Medulla oblongata (tissue), 1 donor: ENCODE measurements around the gene SLC1A1.
"Not testable (repeated sequence)": the region's sequence is repeated elsewhere in the genome, so short reads cannot be mapped to it uniquely, and the experiment has no call there.

Experiments
- DNase-seq: peaks from one replicate; pipeline ENCODE4 v3.0.0-alpha.2; 2015; ENCODE audit errors: extremely low spot score

Gene SLC1A1

GRCh38 chr9:4541856-4542255, 51.6 kb downstream of the SLC1A1 start:
- no peak for DNase-seq

GRCh38 chr9:4544714-4545113, 54.4 kb downstream of the SLC1A1 start:
- DNase-seq = not testable (repeated sequence)

DNA sequence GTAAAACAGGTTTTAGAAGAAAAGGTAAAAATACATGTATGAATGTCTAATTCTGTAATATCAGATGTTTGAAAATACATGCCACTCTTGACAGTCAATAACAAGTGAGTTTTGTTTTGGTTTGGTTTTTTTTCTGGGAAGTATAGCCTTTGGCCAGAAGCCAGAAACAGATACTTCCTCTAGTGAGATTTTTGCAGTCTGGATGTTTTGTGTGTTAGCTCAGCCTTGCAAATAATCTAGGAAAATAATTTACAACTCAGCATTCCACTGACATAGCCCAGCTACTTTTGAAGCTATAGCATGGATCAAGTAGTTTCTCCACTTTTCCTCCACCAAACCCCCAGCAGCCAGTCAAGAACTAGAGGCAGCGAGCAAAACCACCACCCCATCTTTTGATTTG, 56.7 kb downstream of the SLC1A1 start:
- no peak for DNase-seq

DNA sequence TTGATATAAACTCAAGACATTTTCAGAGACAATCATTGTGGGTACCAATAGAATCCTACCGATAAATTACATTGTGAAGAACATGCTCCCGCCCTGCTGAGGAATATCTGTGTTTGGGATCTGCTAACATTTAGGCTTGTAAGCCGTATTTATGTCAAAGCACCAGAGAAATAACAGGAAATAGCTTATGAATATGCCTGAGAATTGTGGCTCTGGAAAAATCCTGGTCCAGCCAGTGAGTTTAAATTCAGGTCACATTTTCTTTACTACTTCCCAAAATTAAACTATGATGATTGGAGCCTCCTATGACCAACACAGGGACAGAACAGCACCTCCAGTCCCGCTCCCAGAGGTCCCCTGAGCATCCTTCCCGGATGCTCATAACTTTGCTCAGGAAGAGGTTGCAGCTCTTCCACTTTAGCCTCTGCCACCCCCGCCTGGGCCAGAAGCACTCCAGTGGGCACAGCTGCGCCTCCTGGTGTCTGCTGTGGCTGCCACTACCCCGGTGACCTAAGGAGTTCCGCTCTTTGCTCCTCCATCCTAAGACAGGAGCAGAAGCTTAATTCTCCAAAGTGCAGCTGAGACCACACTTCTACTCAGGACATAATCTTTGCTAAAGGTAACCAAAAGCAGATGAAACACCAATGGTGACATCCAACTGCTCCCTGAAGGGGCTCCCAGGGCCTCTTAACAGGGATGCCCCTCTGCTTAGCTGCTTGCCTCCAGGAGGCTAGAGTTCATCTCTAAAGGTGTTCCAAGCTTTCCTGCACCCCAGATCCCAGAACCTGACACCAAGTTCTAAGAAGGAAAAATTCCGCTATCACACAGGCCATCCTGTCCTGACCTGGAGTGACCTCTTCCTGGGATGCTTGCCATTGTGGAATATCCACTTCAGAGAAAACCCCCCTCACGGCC, 58.8 kb downstream of the SLC1A1 start:
- no peak for DNase-seq

DNA sequence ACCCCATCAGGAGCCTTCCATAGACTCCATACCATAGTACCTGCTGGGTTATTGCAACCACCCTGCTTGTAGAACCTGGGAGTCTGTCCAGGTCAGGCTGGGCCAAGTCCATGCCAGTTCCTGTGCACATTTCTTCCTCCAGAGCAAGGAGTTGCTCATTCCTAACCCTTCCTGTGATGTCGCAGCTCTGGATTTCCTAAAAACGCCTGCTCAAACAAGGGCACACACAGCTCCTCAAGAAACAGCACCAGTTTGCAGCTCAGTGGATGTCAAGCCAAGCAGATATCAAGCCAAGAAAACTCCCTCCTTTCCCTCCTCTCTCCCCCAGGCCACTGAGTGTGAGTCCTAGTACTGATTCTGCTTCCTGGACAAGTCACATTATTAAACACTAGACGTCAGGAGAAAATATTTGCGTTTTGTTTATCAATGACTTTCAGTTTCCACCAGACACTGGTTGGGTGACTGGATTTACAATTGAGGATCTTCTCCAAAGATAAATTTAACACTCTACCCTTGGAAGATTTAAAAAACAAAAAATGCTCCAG, 59.6 kb downstream of the SLC1A1 start:
- no peak for DNase-seq

DNA sequence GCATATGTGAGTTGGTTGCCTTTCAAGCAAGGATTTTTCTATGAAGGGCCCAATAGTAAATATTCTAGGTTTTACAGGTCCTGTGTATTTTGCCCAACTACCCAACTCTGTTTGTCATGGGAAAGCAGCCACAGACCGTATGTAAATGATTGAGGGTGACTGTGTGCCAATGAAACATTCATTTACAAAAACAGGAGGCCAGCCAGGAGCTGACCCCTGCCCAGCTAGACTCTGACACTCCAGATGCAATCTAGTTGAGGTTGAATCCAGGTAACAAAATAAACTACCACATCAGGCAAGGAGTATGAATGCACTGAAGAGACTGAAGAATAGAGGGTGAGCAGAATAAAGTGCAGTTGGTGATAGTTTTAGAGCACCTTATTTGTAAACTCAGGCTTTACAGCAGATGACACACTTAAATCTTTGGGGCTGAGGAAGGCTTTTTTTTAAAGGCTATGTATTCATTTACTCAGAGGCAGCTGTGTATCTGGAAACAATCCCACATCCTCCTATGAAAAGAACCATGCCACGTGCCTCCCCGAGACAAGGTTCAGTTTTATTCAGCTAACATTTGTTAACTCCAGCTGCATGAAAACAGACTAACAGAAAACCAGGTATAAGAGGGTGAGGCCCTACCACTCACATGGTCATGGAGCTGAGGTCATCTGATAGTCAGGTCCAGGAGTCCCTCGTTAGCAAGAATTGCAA, 60.7 kb downstream of the SLC1A1 start:
- DNase-seq = no peak

DNA sequence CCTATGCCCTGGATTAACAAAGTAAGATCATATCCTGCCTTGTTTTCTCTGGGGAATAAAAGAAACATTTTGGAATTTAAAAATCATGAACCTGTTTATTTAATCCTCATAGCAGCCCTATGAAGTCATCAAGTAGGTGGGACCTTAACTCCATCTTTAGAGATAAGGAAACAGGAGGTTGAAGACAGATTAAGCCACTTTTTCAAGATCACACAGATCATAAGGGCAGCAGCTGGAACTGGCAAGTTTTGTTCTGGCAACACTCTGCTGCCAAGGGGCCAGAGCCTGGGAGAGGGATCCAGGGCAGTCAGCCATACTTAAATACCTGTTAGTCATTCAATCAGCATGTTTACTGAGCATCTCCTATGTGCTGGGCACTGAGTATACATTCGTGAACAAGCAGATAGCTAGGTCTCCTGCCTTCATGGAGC, 63.7 kb downstream of the SLC1A1 start:
- no peak for DNase-seq

GRCh38 chr9:4555236-4555635, 65.0 kb downstream of the SLC1A1 start:
- DNase-seq = no peak

GRCh38 chr9:4558371-4558998, 68.2 kb downstream of the SLC1A1 start:
- DNase-seq = no peak

DNA sequence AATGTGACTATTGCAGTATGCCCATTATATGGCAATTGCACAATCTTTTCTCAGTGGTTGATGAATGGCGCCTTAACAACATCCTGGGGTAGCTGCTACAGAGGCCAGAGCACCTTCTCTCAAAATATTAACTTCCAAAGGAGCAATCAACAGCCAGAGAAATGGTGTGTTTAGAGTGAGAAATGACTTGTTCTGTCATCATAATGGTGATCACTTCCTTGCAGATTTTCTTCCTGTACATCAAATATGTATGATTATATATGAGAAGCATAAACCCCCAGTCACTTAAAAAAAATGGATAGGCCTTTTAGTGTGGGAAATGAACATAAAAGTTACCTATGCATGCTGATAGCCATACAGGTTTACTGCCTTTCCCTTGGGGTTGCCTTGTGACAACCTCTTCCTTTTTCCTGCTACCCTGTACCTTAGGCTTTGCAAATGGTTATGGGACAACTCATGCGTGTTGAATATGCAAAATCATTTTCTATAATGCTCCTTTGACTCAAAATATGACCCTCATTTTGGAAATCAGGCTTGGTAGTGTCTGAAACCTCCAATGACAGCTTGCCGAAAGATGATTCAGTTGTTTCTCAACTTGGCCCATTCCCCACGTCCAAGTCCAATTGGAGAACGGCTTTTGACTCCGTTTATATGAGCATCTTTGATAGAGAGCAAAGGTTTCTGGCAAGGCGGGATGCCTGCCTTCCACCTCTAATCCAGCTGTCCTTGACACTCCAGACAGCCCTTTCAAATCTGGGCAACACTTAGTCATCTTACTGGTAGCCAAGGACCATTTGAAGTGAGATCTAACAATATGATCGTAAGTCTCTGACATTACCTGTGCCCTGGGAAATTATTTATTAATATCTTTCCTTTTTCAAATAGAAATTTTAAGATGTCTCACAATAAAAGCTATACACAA, 69.3 kb downstream of the SLC1A1 start:
- no peak for DNase-seq

- DNase-seq = no peak
Observed at GRCh38 chr9:4563105-4563504, 72.8 kb downstream of the SLC1A1 start.

- peak; percentile 65 for DNase-seq
Observed at GRCh38 chr9:4566806-4567205, 76.5 kb downstream of the SLC1A1 start.

GRCh38 chr9:4567601-4568000, 77.3 kb downstream of the SLC1A1 start:
- DNase-seq = no peak

DNA sequence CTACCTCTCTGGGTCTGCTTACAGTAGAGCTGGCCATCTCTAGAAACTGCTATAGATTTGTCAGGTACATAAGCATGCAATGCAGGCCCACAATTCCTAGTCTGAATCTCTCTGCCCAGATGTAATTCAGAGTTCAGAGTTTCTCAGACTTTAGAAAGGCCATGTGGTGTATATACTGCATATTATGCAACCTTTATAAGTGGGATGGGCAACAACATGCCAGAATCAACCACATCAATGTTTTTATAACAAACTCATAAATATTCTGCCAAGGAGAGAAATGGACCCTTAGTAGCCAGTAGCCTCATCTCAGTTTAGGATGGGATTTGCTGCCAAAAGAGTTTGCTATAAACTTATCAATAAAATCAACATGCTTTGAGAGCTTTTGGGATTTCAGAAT, 78.8 kb downstream of the SLC1A1 start:
- no peak for DNase-seq

DNA sequence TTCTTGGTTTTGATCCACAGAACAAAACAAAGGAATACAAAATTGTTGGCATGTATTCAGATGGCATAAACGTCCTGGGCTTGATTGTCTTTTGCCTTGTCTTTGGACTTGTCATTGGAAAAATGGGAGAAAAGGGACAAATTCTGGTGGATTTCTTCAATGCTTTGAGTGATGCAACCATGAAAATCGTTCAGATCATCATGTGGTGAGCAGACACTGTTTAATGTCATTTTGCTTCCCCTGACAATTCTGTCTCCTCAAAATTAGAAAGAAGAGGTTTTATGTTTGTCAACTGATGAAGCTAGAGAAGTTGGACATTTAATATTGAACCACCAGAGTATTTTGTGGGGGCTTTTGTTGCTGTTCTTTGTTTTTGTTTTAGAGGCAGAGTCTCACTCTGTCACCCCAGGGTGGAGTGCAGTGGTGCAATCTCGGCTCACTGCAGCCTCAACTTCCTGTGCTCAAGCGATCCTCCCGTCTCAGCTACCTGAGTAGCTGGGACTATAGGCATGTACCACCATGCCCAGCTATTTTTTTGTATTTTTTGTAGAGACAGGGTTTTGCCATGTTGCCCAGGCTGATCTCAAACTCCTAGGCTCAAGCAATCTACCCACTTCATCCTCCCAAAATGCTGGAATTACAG, 82.0 kb downstream of the SLC1A1 start:
- no peak for DNase-seq

DNA sequence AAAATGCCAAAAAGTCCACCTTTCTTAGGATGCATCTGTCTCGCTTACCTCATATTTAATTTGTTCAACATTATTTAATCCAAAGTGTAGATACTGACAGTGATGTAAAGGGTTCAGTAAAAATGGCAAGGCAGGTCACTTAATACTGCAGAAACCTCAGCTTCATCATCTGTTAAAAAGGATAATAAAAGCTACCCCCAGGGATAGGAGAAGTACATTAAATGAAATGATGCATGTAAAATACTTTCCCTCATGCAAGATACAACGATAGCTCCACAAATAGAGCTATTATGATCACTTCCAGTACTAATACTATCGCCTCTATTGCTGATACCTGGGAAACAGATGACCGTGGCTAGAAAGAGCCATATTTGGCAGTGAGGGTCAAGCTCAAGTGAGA, 82.9 kb downstream of the SLC1A1 start:
- DNase-seq = no peak

DNA sequence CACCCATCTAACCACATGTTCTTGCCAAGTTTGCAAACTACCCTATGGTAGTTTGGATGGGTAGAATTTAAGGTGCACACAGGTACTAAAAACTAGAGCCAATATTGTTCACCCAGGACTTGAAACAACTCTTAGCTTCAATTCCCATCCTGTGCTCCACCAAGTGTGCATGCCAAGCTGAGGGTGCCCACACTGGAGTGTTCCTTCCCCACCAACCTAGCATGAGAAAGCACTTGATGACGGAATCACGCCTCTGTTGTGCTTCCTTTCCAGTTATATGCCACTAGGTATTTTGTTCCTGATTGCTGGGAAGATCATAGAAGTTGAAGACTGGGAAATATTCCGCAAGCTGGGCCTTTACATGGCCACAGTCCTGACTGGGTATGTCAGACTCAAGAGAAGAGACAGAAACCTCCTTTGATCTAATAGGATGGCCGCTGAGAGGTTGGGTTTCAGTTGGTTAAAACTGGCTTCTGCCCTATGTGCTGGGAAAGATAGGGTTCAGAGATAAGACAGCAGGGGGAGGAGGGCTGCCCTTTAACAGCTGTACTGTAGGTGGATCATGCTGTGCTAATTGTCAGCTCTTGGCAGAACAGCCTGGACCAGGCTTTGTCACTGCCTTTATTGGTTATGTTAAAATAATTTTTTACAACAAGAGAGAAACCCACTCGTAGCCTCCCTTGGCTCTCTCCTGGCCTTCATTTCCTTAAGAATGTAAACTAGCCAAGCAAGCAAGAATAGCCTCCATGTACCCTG, 83.5 kb downstream of the SLC1A1 start:
- no peak for DNase-seq

DNA sequence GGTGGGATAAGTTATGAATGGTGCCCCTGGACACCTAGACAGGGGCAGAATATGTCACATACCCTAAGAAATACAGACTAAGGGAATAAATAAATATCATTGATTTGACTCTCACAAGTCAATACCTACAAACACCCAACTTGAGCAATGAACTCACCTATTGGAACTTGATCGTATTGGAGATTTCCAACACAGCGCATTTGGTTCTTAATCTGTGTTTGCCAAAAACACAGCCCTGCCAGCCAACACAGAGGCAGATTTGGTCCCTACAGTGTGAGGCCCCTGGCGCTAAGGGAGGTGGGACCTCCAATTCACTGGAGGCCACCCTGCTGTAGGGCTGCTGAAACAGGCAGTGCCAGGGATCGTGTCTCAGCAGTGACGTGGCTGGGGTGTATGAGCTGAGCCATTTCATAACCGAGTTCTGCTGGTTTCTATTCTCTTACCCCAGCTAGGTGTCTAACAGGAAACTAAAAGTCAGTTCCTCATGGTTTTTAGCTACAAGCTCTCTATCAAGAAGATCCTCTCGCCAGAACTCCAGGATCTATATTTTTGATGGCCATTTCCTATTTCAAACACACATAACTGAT, 84.5 kb downstream of the SLC1A1 start:
- no peak for DNase-seq

- DNase-seq = no peak
Observed at GRCh38 chr9:4575997-4576396, 85.7 kb downstream of the SLC1A1 start.

DNA sequence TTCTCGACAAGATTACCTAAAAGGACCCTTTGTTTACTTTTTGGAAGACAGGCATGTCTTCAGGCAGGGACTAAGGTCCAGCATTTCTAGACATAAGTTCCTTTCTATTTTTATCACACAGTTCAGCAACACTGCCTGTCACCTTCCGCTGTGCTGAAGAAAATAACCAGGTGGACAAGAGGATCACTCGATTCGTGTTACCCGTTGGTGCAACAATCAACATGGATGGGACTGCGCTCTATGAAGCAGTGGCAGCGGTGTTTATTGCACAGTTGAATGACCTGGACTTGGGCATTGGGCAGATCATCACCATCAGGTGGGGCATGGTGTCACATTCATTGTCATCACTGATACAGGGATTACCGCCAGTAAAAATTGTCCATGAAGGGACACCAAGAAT, 86.2 kb downstream of the SLC1A1 start:
- DNase-seq = no peak
